ENCODE measurements around the gene CD47. TPM values are rescaled to one million over a fixed set of nuclear protein-coding genes. Genes with fewer than 3 reads are reported as not detected.

CD47 gene
- 204 and 206 TPM in 2 replicates for total RNA-seq (2014; rRNA removed; shearing (Covaris generic))

DNA sequence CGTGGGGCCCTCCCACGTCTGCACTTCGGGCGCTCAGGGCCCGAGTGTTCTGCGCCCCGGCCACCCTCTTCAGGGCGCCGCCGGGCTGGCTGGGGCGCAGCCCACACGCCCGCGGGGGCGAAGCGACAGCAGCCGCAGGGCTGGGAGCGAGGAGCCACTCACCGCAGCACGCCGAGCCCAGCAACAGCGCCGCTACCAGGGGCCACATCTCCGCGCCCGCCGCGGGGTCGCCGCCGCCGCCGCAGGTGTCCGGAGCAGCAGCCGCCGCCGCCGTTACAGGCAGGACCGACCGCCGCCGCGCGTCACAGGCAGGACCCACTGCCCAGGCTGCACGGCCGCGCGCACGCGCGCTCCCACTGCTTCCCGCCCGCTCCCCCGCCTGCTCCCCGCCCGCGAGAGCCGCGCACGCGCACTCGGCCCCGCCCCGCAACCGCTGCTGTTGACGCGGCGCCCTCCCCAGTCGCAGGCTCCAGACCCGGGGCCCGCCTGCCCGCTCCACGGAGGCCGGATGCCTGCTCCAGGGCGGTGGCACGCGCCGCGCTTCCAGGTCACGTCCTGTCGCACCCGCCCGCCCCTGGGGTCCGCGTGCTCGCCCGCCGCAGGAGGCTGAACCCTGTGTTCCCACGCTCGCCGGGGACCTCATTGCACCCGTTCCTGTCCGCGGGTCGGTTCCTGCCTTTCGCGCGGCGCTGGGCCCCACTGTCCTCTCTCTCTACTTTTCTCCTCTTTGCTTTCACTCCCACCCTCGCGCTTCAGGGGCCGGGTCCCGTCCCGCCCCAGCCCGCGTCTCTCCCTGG is at the start of gene CD47:
Gene CD47 (minus strand): TSS at position 331 of the 797 bp plus-strand sequence. CDS start 123 bp downstream, at position 208.
- peak; percentile 81 to 93 for DNase-seq (ENCODE audit: low read depth in 1 of 2, low spot score in 2 of 2)
- Histone ChIP-seq H3K4me3 (peak within 1 kb of the TSS; percentile 99), H3K27ac (peak within 1 kb of the TSS; percentile 89), H3K4me1 (replicated peaks) (peaks cover 27% of the 10 kb centered on the region), H3K9me3 (replicated peaks) (no peaks in the 10 kb centered on the region; the same call in 1 of the 2 replicates), H3K27me3 (replicated peaks) (no peaks in the 10 kb centered on the region), H3K36me3 (peaks cover 16% of the 10 kb centered on the region)

DNA sequence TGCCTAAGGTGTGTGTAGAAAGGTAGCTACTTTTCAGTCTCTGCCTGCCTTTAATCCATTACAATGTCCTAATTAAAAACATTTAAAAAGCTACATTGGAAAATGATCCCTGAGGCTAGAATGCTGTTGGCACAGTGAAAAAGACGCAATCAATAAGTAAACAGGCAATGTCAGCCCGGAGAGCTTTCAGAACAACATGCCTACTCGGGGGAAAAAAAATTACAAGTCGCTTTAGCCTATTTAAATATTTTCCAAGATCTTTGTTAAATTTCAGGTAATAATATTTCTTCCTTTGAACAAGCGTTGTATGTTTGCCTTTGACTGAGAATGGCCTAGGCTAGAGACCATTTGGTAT is 46.6 kb upstream of the CD47 start:
- Histone ChIP-seq H3K4me1 (replicated peaks) (peaks cover 21% of the 10 kb centered on the region), H3K27ac (no peak overlapping the region), H3K36me3 (no peaks in the 10 kb centered on the region), H3K4me3 (no peak overlapping the region), H3K27me3 (replicated peaks) (no peaks in the 10 kb centered on the region), H3K9me3 (replicated peaks) (no peaks in the 10 kb centered on the region)
- no peak for DNase-seq (ENCODE audit: low read depth in 1 of 2, low spot score in 2 of 2)

DNA sequence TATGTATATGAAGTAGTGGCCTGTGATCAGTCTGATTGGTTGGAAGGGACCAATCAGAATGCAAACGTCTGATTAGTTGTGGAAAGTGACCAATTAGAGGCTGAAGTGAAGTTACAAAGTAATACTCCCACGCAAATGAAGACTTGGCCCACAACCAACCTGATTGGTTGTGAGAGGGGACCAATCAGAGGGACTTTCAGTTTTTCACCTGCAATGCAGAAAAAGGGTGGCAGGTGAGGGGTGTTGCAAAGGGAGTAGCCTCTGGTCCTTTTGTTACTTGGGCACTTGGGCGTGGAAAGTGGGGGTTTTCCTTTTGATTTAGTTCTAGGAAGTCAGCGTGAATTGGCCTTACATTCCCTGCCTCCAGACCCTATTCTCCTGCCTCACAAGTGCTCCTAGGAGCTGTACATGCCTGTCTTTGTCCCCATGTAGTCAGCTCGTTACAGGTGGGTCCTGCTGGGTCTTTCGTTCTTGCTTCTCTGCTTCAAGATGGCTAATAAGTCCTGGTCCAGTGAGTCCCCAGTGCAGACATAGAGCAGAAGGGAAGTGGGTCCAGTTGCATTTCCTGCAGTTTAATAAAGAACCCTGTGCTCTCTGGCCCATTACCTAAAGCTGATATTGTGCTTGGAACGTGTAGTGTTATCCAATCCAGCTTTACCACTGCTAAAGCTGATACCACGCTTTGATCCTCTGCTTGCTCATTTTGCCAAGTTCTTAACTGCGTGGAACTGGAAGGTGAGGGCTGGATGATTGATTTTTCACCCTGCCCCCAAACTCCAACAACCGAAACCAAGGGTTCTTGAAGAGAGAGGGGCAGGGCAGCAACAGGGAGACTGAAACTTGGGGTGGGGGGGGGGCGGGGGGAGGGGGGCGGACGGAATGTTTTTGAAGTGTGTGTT is 46.0 kb upstream of the CD47 start:
- DNase-seq (ENCODE audit: low read depth in 1 of 2, low spot score in 2 of 2): no peak
- no peak overlapping the region for H3K4me3 ChIP-seq
- H3K4me1 ChIP-seq (replicated peaks): peaks cover 28% of the 10 kb centered on the region
- H3K27ac ChIP-seq: no peak overlapping the region
- no peaks in the 10 kb centered on the region for H3K36me3 ChIP-seq
- no peaks in the 10 kb centered on the region for H3K9me3 ChIP-seq (replicated peaks)
- no peaks in the 10 kb centered on the region for H3K27me3 ChIP-seq (replicated peaks)

DNA sequence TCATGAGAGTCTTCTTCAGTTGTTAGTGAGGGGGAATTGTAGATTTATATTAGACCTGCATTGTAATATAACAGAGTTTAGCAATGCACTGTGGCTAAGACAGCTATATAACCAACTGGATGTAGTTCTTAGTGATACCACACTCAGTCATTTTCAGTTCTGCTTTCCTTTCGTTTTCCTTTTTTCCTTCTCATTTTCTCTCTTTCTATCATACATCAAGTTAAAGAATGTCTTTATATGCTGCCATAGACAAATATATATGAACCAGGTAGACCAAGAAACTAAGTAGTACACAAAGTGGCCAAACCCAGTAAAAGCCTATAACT is 43.7 kb upstream of the CD47 start:
- no peaks in the 10 kb centered on the region for H3K27me3 ChIP-seq (replicated peaks)
- H3K4me3 ChIP-seq: no peak overlapping the region
- H3K4me1 ChIP-seq (replicated peaks): peaks cover 48% of the 10 kb centered on the region
- no peaks in the 10 kb centered on the region for H3K9me3 ChIP-seq (replicated peaks)
- H3K36me3 ChIP-seq: no peaks in the 10 kb centered on the region
- H3K27ac ChIP-seq: no peak overlapping the region
- DNase-seq (ENCODE audit: low read depth in 1 of 2, low spot score in 2 of 2): no peak

DNA sequence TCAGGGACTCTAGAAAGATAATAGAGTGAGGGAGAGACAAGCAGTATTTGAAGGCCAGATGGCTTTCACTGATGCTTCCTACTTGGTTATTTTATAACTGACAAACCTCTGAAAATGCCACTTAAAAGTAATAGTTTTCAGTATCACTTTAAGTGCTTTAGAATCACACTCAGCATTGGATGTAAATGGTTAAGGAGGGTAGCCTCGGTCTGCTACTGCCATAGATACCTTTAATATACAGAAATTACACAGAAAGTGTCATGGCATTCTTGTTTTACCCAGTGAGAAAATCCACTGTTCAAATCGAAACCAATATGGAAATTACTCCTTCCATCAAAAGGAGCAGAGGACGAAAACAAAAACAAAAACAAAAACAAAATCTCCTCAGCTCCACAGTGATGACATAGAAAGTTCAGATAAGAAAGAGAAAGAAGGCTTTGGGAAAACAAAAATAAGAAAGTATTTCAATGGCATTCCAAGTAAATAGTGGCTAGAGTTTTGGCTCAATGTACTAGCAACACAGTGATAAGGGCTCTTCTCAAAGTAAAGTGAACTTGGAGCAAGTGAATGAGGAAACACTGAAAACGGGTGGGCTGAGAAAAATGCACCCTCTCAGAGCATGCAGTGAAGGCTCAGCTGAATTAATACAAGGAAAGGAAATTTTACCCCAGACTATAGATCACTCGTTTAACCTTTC is 43.2 kb upstream of the CD47 start:
- peaks cover 48% of the 10 kb centered on the region for H3K4me1 ChIP-seq (replicated peaks)
- peak overlapping the region; percentile 90; the same call in 1 of the 2 replicates for H3K27ac ChIP-seq
- H3K27me3 ChIP-seq (replicated peaks): no peaks in the 10 kb centered on the region
- H3K36me3 ChIP-seq: no peaks in the 10 kb centered on the region
- DNase-seq (ENCODE audit: low read depth in 1 of 2, low spot score in 2 of 2): no peak
- H3K9me3 ChIP-seq (replicated peaks): no peaks in the 10 kb centered on the region
- H3K4me3 ChIP-seq: no peak overlapping the region

DNA sequence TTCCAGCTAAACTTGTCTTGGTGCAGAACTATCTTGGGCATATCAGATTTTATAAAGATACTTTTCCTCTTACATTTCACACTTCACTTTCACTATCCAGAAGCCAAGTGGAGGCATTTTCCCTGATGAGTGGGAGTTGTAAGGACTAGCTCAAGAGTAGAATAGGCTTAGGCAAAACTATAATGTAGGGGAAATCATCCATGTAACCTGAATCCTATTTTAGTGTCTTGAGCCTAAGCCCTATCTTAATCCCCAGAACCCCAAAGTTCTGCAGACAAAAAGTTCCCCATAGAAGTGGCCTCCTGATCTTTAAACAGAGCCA is 42.2 kb upstream of the CD47 start:
- H3K27ac ChIP-seq: peak overlapping the region; percentile 90
- no peak for DNase-seq (ENCODE audit: low read depth in 1 of 2, low spot score in 2 of 2)
- H3K4me3 ChIP-seq: no peak overlapping the region
- no peaks in the 10 kb centered on the region for H3K36me3 ChIP-seq
- H3K4me1 ChIP-seq (replicated peaks): peaks cover 48% of the 10 kb centered on the region
- no peaks in the 10 kb centered on the region for H3K27me3 ChIP-seq (replicated peaks)
- H3K9me3 ChIP-seq (replicated peaks): no peaks in the 10 kb centered on the region

DNA sequence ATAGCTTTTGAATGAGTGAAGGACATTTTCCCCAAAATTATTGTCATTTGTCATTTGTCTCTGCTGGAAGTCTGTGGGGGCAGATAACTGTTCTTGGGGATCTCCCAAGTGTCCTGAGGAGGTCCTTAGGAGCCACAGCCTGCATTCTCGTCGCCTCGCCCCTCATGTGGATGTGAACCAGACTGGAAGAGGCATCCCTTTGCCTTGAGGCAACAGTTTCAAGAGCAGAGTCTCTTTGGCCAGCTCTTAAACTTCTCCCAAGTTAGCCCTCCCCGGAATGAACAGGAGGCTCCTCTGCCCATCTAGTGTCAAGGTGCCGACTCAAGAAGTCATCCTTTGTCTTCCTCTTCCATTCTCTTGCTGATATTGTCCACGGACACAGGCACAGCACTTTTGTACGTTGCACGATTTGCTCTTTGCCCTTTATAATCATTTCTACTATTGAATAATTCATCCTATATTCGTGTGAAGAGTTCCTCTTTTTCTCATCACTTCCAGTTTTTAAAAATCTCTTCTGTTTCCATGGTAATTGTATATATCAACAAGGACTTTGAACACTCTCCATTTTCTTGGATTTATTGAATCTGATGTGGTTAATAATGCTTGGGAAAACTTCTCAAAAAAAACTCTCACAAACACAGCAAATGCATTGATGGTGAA is 40.8 kb upstream of the CD47 start:
- no peaks in the 10 kb centered on the region for H3K9me3 ChIP-seq (replicated peaks)
- DNase-seq (ENCODE audit: low read depth in 1 of 2, low spot score in 2 of 2): peak in 1 of 2 experiments; percentile 49

DNA sequence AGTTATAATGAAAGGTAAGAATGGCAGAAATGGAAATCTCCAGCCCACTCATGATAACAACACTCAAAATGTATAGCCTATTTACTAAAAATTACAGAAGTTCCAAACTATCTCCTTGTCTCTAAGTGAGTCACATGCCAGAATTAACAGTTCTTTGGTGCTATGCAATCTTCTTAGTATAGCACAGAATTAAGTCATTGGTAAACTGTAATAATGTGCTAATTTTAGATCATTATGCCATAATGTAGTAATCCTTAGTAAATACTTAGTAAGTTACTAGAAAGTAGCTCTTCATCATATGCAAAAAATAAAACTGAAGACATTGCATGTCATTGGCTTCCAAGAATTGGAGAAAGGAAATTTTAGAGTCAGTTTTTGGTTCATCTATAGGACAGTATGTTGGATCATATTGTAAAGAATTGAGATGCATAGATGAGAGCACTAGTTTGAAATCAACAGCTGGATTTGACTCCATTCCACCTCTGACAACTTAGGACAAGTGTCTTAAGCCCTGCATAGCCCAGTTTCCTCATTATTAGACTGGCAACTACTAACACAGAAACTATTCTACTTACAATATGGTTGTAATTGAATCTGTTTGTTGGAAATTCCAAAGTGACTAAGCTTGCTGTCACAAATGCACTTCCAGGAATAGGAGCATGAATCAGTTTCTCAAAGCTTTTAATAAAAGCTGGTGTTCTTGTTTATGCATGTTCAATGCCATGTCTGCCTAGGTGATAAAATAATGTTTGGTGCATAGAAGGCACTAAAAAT is 40.1 kb upstream of the CD47 start:
- Histone ChIP-seq H3K4me3 (no peak overlapping the region), H3K4me1 (replicated peaks) (peaks cover 53% of the 10 kb centered on the region), H3K36me3 (no peaks in the 10 kb centered on the region), H3K9me3 (replicated peaks) (no peaks in the 10 kb centered on the region), H3K27me3 (replicated peaks) (no peaks in the 10 kb centered on the region), H3K27ac (peak overlapping the region; percentile 90)
- DNase-seq (ENCODE audit: low read depth in 1 of 2, low spot score in 2 of 2): peak in 1 of 2 experiments; percentile 79

More for the DNA sequence above, 40.8 kb upstream of the CD47 start:
- H3K27me3 ChIP-seq (replicated peaks): no peaks in the 10 kb centered on the region
- H3K36me3 ChIP-seq: no peaks in the 10 kb centered on the region
- peak overlapping the region; percentile 90 for H3K27ac ChIP-seq
- no peak overlapping the region for H3K4me3 ChIP-seq
- peaks cover 53% of the 10 kb centered on the region for H3K4me1 ChIP-seq (replicated peaks)

DNA sequence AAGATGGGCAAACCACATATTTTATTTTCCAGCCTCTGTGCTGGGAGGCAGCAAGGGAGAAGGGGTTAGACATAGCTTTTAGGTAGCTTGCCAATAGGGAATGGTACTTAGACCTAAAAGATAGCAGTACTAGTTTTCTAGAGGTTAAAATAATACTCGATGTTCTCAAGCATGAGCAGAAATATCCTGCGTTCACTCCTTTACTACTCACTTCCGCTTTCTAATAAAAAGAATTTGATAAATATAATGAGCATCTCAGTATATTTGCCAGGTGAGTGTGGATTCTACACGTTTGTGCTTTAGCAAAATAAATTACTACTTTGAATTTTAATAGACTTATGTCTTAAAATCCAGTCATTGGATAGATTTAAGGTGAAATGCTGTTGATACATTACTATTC is 39.4 kb upstream of the CD47 start:
- Histone ChIP-seq H3K9me3 (replicated peaks) (no peaks in the 10 kb centered on the region), H3K27me3 (replicated peaks) (no peaks in the 10 kb centered on the region), H3K27ac (peak overlapping the region; percentile 90), H3K36me3 (no peaks in the 10 kb centered on the region), H3K4me1 (replicated peaks) (peaks cover 53% of the 10 kb centered on the region), H3K4me3 (no peak overlapping the region)
- no peak for DNase-seq (ENCODE audit: low read depth in 1 of 2, low spot score in 2 of 2)

DNA sequence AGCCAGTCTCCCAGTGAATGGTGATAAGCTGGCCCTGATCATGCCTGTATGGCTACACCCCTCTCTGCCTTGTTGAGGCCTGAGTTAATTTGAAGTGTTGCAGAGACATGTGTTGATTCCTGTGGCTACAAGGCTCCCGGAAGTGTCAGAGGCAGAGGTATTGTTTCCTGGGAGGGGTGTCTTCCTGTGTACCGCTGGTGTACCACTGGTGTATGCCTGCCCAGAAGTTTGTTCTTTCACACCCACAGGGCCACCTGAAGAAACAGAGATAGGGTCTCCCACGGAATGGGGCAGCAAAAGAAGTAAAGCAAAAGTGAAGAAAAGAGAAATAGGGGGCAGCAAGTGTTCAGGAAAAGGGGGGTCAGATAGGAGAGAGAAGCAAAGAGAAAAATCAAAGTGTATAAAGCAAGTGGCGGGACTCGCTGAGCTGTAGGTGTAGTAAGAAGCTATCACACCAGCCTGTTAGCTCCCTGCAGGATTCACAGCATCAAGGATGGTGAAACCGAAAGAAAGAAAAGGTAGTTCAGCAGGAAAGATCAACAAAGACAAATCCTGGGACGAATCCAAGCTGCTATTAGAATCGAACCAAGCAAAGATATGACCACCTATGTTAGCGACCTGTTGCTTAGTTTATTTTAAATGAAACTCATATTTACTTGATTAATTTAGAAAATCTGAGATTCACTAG is 36.6 kb upstream of the CD47 start:
- peaks cover 32% of the 10 kb centered on the region for H3K4me1 ChIP-seq (replicated peaks)
- no peak overlapping the region for H3K4me3 ChIP-seq
- H3K36me3 ChIP-seq: no peaks in the 10 kb centered on the region
- H3K9me3 ChIP-seq (replicated peaks): no peaks in the 10 kb centered on the region
- no peak for DNase-seq (ENCODE audit: low read depth in 1 of 2, low spot score in 2 of 2)
- no peak overlapping the region for H3K27ac ChIP-seq
- H3K27me3 ChIP-seq (replicated peaks): no peaks in the 10 kb centered on the region

DNA sequence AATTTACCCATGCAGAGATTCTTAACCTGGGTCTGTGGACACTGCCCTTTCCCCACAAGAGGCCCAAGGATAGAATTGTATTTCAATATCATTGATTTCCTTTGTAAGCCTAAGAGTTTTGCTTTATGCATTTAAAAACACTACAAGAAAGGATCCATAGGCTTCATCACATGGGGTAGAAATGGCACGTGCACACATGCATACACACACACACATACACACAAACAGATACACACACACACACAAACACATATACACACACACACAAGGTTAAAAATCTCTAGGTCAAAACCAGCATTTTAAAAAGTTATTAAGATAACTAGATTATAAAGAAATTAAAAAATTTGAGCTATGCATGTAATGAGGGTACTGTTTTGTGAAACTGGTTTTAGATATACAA is 35.5 kb upstream of the CD47 start:
- DNase-seq (ENCODE audit: low read depth in 1 of 2, low spot score in 2 of 2): no peak
- Histone ChIP-seq H3K4me1 (replicated peaks) (peaks cover 21% of the 10 kb centered on the region), H3K27me3 (replicated peaks) (no peaks in the 10 kb centered on the region), H3K36me3 (no peaks in the 10 kb centered on the region), H3K4me3 (no peak overlapping the region), H3K27ac (no peak overlapping the region), H3K9me3 (replicated peaks) (no peaks in the 10 kb centered on the region)

DNA sequence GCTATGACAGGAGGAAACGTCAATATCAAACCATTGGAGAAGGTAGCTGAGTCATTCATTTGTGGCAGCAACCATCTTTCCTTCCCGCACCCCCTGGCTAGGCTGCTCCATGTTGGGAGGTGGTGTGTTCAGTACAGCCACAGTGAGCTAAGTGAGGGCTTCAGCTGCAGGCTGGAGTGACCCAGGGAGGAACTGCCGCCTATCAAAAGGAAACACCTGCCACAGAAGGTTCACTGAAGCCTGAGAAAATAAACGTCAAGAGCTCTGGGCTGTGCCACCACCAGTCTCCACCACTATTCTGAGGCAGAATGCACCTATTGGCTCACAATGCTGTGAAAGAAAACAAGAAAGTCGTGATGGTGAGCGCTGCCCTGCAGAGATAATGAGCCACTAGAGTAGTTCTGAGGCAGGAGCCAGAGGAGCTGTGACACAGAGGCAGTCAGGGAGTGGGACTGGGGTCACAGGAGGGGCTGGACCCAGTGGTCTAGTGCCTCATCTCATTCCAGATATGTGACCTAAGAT is 34.8 kb upstream of the CD47 start:
- H3K36me3 ChIP-seq: no peaks in the 10 kb centered on the region
- H3K4me1 ChIP-seq (replicated peaks): peaks cover 14% of the 10 kb centered on the region
- H3K4me3 ChIP-seq: no peak overlapping the region
- no peaks in the 10 kb centered on the region for H3K27me3 ChIP-seq (replicated peaks)
- no peaks in the 10 kb centered on the region for H3K9me3 ChIP-seq (replicated peaks)
- DNase-seq (ENCODE audit: low read depth in 1 of 2, low spot score in 2 of 2): no peak
- H3K27ac ChIP-seq: no peak overlapping the region

All from SJSA1 (cell line).